ENCODE results near the gene GPR148.

GRCh38 chr2:130728007-130728454, 839 bp upstream of the GPR148 start:
- TF ChIP-seq POLR2A (IDR thresholded peaks at IDR 0.05; ENCODE audit: low read depth) (no peak), POLR2AphosphoS5 (IDR thresholded peaks at IDR 0.05) (no peak), CTCF (IDR thresholded peaks at IDR 0.05) (no peak), EP300 (IDR thresholded peaks at IDR 0.05) (no peak)
